HepG2 (cell line): ENCODE measurements around the gene PMEPA1. TPM values are rescaled to one million over a fixed set of nuclear protein-coding genes. Genes with fewer than 3 reads are reported as not detected.

Source experiments
- ATAC-seq: fragments of 200-7000 bp; cut with Tn5 transposase; 3 replicates; pipeline ENCODE4 v1.9.1; 2020; ENCODE audit warnings: mild to moderate bottlenecking, moderate library complexity
- Bru-seq: library from RNA; stranded (reverse); fragments of 400-500 nt; gene quantifications from one replicate; lab custom pipeline; 2021; lab: Mats Ljungman, UMichigan
- BruChase-seq, 2 experiments: library from RNA; stranded (reverse); fragments of 400-500 nt; gene quantifications; one replicate each; lab custom pipeline; 2021; lab: Mats Ljungman, UMichigan
- BruUV-seq: library from RNA; stranded (reverse); fragments of 400-500 nt; replicated peaks from 2 replicates; lab custom pipeline; 2021; lab: Mats Ljungman, UMichigan
- CTCF ChIA-PET: fragments of 300-600 bp; formaldehyde crosslinking; extraction: SDS; loops from one replicate; lab custom pipeline; 2021; ENCODE audit warnings: low total read pairs, inconsistent platforms, low intra/inter-chr PET ratio; lab: Yijun Ruan, JAX
- POLR2A ChIA-PET: fragments of 350-600 bp; sonication (Branson Sonifier 250); formaldehyde crosslinking; loops from one replicate; lab custom pipeline; 2020; ENCODE audit warnings: antibody characterized with exemption, inconsistent platforms; lab: Yijun Ruan, JAX
- DNase-seq: peaks from one replicate; pipeline ENCODE4 v3.0.0-alpha.2; 2015; ENCODE audit warnings: low spot score
- FAIRE-seq: peaks from 3 replicates; lab custom pipeline; 2011; peaks lifted over from hg19 to GRCh38; lab: Jason Lieb, UNC
- H2AFZ ChIP-seq: one replicate; pipeline ENCODE4 v1.6.1; 2011; ENCODE audit warnings: low read length, inconsistent platforms
- H3K27ac ChIP-seq: fragments of 300-600 bp; 3 replicates; pipeline ENCODE4 v1.8.0; 2011; ENCODE audit warnings: mixed run types, mild to moderate bottlenecking, mixed read lengths, low read length, inconsistent platforms; ENCODE audit not compliant: insufficient read depth; ENCODE audit errors: extremely low read length
- H3K27me3 ChIP-seq, 2 experiments: fragments of 200-600 bp in 1 of 2; 2 replicates in 1 of 2; 3 replicates in 1 of 2; pipeline versions ENCODE4 v1.6.0 to v1.8.0; 2011; ENCODE audit warnings: low read length in 2 of 2, mild to moderate bottlenecking in 2 of 2, moderate library complexity in 2 of 2, inconsistent platforms in 1 of 2; ENCODE audit not compliant: insufficient read depth in 2 of 2, control insufficient read depth in 1 of 2
- H3K36me3 ChIP-seq, 2 experiments: fragments of 200-600 bp in 1 of 2; replicated peaks in 1 of 2; 2 replicates in 1 of 2; 3 replicates in 1 of 2; pipeline versions ENCODE4 v1.5.1 to v1.8.0; 2011; ENCODE audit warnings: low read length in 2 of 2, inconsistent platforms in 1 of 2; ENCODE audit not compliant: insufficient read depth in 2 of 2, control insufficient read depth in 1 of 2
- H3K4me1 ChIP-seq: 2 replicates; pipeline ENCODE4 v1.5.1; 2012; ENCODE audit warnings: low read length, inconsistent platforms; ENCODE audit not compliant: insufficient read depth
- H3K4me2 ChIP-seq: 2 replicates; pipeline ENCODE4 v1.6.0; 2011; ENCODE audit warnings: low read depth, low read length, inconsistent platforms
- H3K4me3 ChIP-seq, 3 experiments: fragments of 200-600 bp in 1 of 3; sonication (generic), shearing (Covaris generic) in 1 of 3; replicated peaks in 1 of 3; 2 replicates each; pipeline ENCODE4 v1.5.1; 2011 to 2016; ENCODE audit warnings: low read length in 3 of 3, inconsistent platforms in 2 of 3, low read depth in 2 of 3, mild to moderate bottlenecking in 2 of 3, control low read depth in 1 of 3, mixed read lengths in 1 of 3; ENCODE audit not compliant: insufficient read depth in 1 of 3
- H3K79me2 ChIP-seq: one replicate; pipeline ENCODE4 v1.6.1; 2011; ENCODE audit warnings: low read length, inconsistent platforms; ENCODE audit not compliant: insufficient read depth
- H3K9ac ChIP-seq: 2 replicates; pipeline ENCODE4 v1.6.0; 2011; ENCODE audit warnings: mild to moderate bottlenecking, low read depth, low read length, inconsistent platforms; ENCODE audit not compliant: insufficient read depth
- H3K9me3 ChIP-seq: 2 replicates; pipeline ENCODE4 v1.5.1; 2012; ENCODE audit warnings: mild to moderate bottlenecking, low read length
- H4K20me1 ChIP-seq: 2 replicates; pipeline ENCODE4 v1.6.0; 2011; ENCODE audit warnings: inconsistent platforms, mild to moderate bottlenecking, low read length, moderate library complexity; ENCODE audit not compliant: insufficient read depth
- ARHGAP35 ChIP-seq: sonication (generic); formaldehyde crosslinking; IDR thresholded peaks from 2 replicates; pipeline ENCODE4 v1.9.0; 2022; ENCODE audit warnings: mild to moderate bottlenecking, inconsistent platforms, moderate library complexity, missing genetic modification reagents, borderline replicate concordance
- CHD4 ChIP-seq: fragments of 200-600 bp; sonication (generic); IDR thresholded peaks from 2 replicates; pipeline ENCODE4 v1.7.0; 2017; ENCODE audit warnings: mild to moderate bottlenecking, low read length, borderline replicate concordance
- EHMT2 ChIP-seq: fragments of 200-600 bp; sonication (generic); IDR thresholded peaks from 2 replicates; pipeline ENCODE4 v1.7.0; 2017; ENCODE audit warnings: antibody characterized with exemption, low read depth, low read length, borderline replicate concordance
- HOXA5 ChIP-seq: sonication (generic); formaldehyde crosslinking; IDR thresholded peaks from 2 replicates; pipeline ENCODE4 v1.4.0; 2020; ENCODE audit warnings: missing genetic modification reagents
- MTF2 ChIP-seq: sonication (generic); formaldehyde crosslinking; IDR thresholded peaks from 2 replicates; pipeline ENCODE4 v1.5.0; 2020; ENCODE audit warnings: missing genetic modification reagents, borderline replicate concordance
- NR2F6 ChIP-seq, 2 experiments: IDR thresholded peaks; 2 replicates each; pipeline ENCODE4 v1.6.1; 2016; ENCODE audit warnings: antibody characterized with exemption in 1 of 2, mild to moderate bottlenecking in 1 of 2
- TSC22D2 ChIP-seq: sonication (generic); formaldehyde crosslinking; IDR thresholded peaks from 2 replicates; pipeline ENCODE4 v1.5.1; 2020; ENCODE audit warnings: missing genetic modification reagents, mild to moderate bottlenecking, borderline replicate concordance
- ZMAT3 ChIP-seq: sonication (generic); formaldehyde crosslinking; conservative IDR thresholded peaks from 2 replicates; pipeline ENCODE4 v1.7.0; 2021; ENCODE audit warnings: missing genetic modification reagents
- WGBS: methylation state at CpG from one replicate; pipeline ENCODE4 v1.1.6; 2017; ENCODE audit warnings: low lambda C conversion rate; 5-methylcytosine and 5-hydroxymethylcytosine counted together
- in situ Hi-C: cut with HindIII; loops from 2 replicates; pipeline ENCODE4 v1.10.0; 2017; ENCODE audit warnings: low pct_unique_long_range_greater_than_20kb; ENCODE audit not compliant: extremely low pct_ligation_motif_present
- intact Hi-C: fragments of 100-400 bp; cut with micrococcal nuclease; formaldehyde crosslinking; loops from one replicate; pipeline ENCODE4 v1.10.0; 2022; ENCODE audit not compliant: unreplicated experiment
- long read RNA-seq, 2 experiments: library from RNA in 1 of 2; library from polyadenylated mRNA in 1 of 2; stranded (forward) in 1 of 2; unstranded in 1 of 2; transcript quantifications; one replicate each; pipeline ENCODE4 v2.0.0, GENCODE V29; 2019 to 2022
- polyA minus RNA-seq, 3 experiments: library from RNA; depleted of rRNA, polyadenylated mRNA; stranded (reverse); fragments of >200 nt; gene quantifications; 2 replicates each; pipeline ENCODE4 v1.2.3, GENCODE V29; 2011; ENCODE audit warnings: low replicate concordance in 1 of 3
- polyA plus RNA-seq, 8 experiments: library from polyadenylated mRNA; depleted of rRNA in 3 of 8; stranded (reverse) in 7 of 8; unstranded in 1 of 8; fragments of >200 nt; fragmentation: Illumina TruSeq in 4 of 8; extraction: Trizol in 4 of 8; gene quantifications; 2 replicates each; pipeline versions ENCODE4 v1.2.1 to v1.2.3, GENCODE V29; 2011 to 2016; ENCODE audit warnings: low read depth in 4 of 8, missing spikeins in 1 of 8, mixed read lengths in 1 of 8; ENCODE audit not compliant: insufficient read depth in 1 of 8
- total RNA-seq, 5 experiments: library from RNA; depleted of rRNA; stranded (reverse); fragments of >200 nt; fragmentation: Illumina TruSeq; extraction: Trizol; gene quantifications; 2 replicates each; pipeline ENCODE4 v1.2.3, GENCODE V29; 2016; ENCODE audit warnings: low read depth in 1 of 5
- TF ChIP-seq, protein P1 (sequence below): sonication (generic); formaldehyde crosslinking; IDR thresholded peaks from 2 replicates; pipeline ENCODE4 v1.8.0; 2022; ENCODE audit warnings: mild to moderate bottlenecking, missing genetic modification reagents
- TF ChIP-seq, protein P2 (sequence below): sonication (generic); formaldehyde crosslinking; IDR thresholded peaks from 2 replicates; pipeline ENCODE4 v1.4.0; 2020; ENCODE audit warnings: low read depth, mild to moderate bottlenecking, missing genetic modification reagents

PMEPA1 gene, protein sequence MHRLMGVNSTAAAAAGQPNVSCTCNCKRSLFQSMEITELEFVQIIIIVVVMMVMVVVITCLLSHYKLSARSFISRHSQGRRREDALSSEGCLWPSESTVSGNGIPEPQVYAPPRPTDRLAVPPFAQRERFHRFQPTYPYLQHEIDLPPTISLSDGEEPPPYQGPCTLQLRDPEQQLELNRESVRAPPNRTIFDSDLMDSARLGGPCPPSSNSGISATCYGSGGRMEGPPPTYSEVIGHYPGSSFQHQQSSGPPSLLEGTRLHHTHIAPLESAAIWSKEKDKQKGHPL
- total RNA-seq (2016; rRNA removed; fragmentation: Illumina TruSeq; extraction: Trizol) (not detected in 2 replicates), polyA plus RNA-seq (2011; rRNA removed) (0.08 TPM in 1 of 2 replicates, not detected in the other), polyA minus RNA-seq (2011; rRNA and poly(A)+ RNA removed; ENCODE audit: low replicate concordance) (0.20 and 7.8 TPM in 2 replicates), Bru-seq, nascent RNA (percentile 17 among the genes with signal in this experiment), BruChase-seq, experiment 1, labeled RNA remaining after a 6-hour chase (percentile 22 among the genes with signal in this experiment), BruChase-seq, experiment 2, labeled RNA remaining after a 2-hour chase (percentile 17 among the genes with signal in this experiment)
- not detected in 2 replicates for total RNA-seq (2016; cell fraction: cytosol; rRNA removed; fragmentation: Illumina TruSeq; extraction: Trizol; ENCODE audit: low read depth)
- total RNA-seq (2016; cell fraction: insoluble cytoplasmic fraction; rRNA removed; fragmentation: Illumina TruSeq; extraction: Trizol), result not detected in 2 replicates
- total RNA-seq (2016; cell fraction: membrane; rRNA removed; fragmentation: Illumina TruSeq; extraction: Trizol), result 0.31 TPM in 1 of 2 replicates, not detected in the other
- total RNA-seq (2016; cell fraction: nucleus; rRNA removed; fragmentation: Illumina TruSeq; extraction: Trizol), result not detected in 2 replicates
- polyA plus RNA-seq (2011; cell fraction: cytosol; rRNA removed), result 0.03 TPM in 1 of 2 replicates, not detected in the other
- 0.12 and 0.16 TPM in 2 replicates for polyA plus RNA-seq (2011; cell fraction: nucleus; rRNA removed)
- polyA plus RNA-seq (2012), result not detected in 2 replicates
- not detected in 2 replicates for polyA plus RNA-seq (2016; cell fraction: cytosol; fragmentation: Illumina TruSeq; extraction: Trizol; ENCODE audit: low read depth)
- not detected in 2 replicates for polyA plus RNA-seq (2016; cell fraction: insoluble cytoplasmic fraction; fragmentation: Illumina TruSeq; extraction: Trizol; ENCODE audit: low read depth)
- polyA plus RNA-seq (2016; cell fraction: membrane; fragmentation: Illumina TruSeq; extraction: Trizol; ENCODE audit: low read depth), result 0.15 TPM in 1 of 2 replicates, not detected in the other
- not detected in 2 replicates for polyA plus RNA-seq (2016; cell fraction: nucleus; fragmentation: Illumina TruSeq; extraction: Trizol; ENCODE audit: insufficient read depth, low read depth)
- 0.53 TPM in 1 of 2 replicates, not detected in the other for polyA minus RNA-seq (2011; cell fraction: cytosol; rRNA and poly(A)+ RNA removed)
- 0.39 TPM in 1 of 2 replicates, not detected in the other for polyA minus RNA-seq (2011; cell fraction: nucleus; rRNA and poly(A)+ RNA removed)
- long read RNA-seq, experiment 1, result 0 reads
- long read RNA-seq, experiment 2, full-length matches to known transcripts, result 1 of 1 reads
- long read RNA-seq, experiment 2, partial matches to known transcripts, result 0 of 1 reads
- long read RNA-seq, experiment 2, other reads (novel, unspliced or antisense), result 0 of 1 reads

DNA sequence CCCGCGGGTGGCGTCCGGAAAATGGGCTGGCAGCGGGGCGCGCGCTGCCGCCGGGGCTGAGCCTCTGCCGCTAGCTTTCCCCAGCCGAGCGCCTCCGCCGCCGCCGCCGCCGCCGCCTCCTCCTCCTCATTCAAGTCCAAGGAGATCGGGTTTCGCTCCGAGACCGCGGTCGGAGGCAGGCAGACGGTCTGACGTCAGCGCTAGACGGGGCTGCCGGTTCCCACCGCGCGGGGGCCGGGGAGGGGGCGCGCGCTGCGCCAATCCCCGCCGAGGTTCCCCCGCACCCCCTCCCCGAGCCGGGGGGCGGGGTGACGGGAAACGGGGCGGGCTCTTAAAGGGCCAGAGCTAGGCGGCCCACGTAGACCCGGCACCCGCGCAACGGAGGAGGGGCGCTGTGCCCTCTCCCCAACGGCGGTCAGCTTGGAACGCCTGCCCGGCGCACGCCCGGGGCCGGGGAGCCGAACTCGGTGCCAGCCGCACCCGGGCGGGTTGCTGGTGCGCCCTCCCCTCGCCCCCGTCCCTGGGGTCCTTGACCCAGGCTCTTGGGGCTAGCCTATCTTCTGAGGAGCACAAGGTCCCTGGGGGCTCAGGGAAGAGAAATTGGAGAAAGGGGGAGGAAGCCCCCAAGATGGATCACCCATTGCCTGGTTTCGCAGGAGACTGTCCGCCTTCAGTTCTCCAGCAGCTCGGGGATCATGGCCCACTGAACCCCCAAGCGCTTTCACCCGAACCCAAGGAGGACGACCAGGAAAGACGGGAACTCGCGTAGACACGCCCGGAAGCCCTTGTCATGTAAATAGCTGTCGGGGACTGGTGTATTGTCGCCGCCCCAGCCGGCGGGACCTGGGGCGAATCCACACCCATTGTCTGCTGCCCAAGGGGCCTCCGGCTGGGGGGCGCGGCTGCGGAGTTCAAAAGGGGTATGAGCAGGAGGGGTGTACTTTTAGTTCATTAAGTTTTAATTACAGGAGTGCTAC lies at the start of gene PMEPA1:
PMEPA1 (minus strand) TSS at position 193 of the 977 bp plus-strand sequence. CDS start 433 bp downstream, outside the sequence.
- DNase-seq (peak; percentile 17), ATAC-seq (peak; percentile 28), FAIRE-seq (no peak)
- Histone ChIP-seq H4K20me1 (peaks cover 4% of the 10 kb centered on the region; the same call in 1 of the 2 replicates), H3K36me3 (no peaks in the 10 kb centered on the region), H3K4me1 (no peaks in the 10 kb centered on the region), H3K4me2 (0 out of 2 replicates have a peak within 1 kb of the TSS, but pooled peaks have one; percentile 34), H3K4me3 (peak within 1 kb of the TSS in 2 of 3 experiments; percentile 21 to 37; a peak in 4 of 6 replicates), H2AFZ (no peak within 1 kb of the TSS), H3K79me2 (no peaks in the 10 kb centered on the region), H3K27me3 (peaks cover 21 to 79% of the 10 kb centered on the region in 2 experiments), H3K27ac (no peak within 1 kb of the TSS), H3K9me3 (no peaks in the 10 kb centered on the region), H3K9ac (no peak within 1 kb of the TSS)
- POLR2A ChIA-PET, result no interaction called here
- 26% methylated on average over 63 of the region's 92 CpGs for WGBS
- CTCF ChIA-PET, result no interaction called here
- in situ Hi-C loops (no loop called here), intact Hi-C loops (no loop called here)
- no TSS peak for BruUV-seq
- TF ChIP-seq EHMT2, result no peak
- TF ChIP-seq MTF2 (CRISPR knock-in tag), result peak; percentile 92; the same call in 1 of the 2 replicates
- TF ChIP-seq ZMAT3 (CRISPR knock-in tag), result no peak
- no peak for TF ChIP-seq TSC22D2
- TF ChIP-seq CHD4, result no peak
- TF ChIP-seq, protein P1, sequence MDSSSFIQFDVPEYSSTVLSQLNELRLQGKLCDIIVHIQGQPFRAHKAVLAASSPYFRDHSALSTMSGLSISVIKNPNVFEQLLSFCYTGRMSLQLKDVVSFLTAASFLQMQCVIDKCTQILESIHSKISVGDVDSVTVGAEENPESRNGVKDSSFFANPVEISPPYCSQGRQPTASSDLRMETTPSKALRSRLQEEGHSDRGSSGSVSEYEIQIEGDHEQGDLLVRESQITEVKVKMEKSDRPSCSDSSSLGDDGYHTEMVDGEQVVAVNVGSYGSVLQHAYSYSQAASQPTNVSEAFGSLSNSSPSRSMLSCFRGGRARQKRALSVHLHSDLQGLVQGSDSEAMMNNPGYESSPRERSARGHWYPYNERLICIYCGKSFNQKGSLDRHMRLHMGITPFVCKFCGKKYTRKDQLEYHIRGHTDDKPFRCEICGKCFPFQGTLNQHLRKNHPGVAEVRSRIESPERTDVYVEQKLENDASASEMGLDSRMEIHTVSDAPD (CRISPR knock-in tag), result no peak
- no peak for TF ChIP-seq NR2F6 (IDR thresholded peaks at IDR 0.05)
- no peak for TF ChIP-seq NR2F6 (CRISPR knock-in tag; IDR thresholded peaks at IDR 0.05)
- TF ChIP-seq HOXA5 (CRISPR knock-in tag), result no peak
- no peak for TF ChIP-seq ARHGAP35 (CRISPR knock-in tag)
- TF ChIP-seq, protein P2, sequence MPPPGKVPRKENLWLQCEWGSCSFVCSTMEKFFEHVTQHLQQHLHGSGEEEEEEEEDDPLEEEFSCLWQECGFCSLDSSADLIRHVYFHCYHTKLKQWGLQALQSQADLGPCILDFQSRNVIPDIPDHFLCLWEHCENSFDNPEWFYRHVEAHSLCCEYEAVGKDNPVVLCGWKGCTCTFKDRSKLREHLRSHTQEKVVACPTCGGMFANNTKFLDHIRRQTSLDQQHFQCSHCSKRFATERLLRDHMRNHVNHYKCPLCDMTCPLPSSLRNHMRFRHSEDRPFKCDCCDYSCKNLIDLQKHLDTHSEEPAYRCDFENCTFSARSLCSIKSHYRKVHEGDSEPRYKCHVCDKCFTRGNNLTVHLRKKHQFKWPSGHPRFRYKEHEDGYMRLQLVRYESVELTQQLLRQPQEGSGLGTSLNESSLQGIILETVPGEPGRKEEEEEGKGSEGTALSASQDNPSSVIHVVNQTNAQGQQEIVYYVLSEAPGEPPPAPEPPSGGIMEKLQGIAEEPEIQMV, result no peak
